HG03060 (cell line): ENCODE measurements around the gene ATP11A.

Source experiments
- ATAC-seq: cut with Tn5 transposase; IDR thresholded peaks from one replicate; pipeline ENCODE4 v1.9.1; 2021; ENCODE audit warnings: low read depth, moderate number of reproducible peaks; ENCODE audit not compliant: unreplicated experiment

Gene ATP11A

DNA sequence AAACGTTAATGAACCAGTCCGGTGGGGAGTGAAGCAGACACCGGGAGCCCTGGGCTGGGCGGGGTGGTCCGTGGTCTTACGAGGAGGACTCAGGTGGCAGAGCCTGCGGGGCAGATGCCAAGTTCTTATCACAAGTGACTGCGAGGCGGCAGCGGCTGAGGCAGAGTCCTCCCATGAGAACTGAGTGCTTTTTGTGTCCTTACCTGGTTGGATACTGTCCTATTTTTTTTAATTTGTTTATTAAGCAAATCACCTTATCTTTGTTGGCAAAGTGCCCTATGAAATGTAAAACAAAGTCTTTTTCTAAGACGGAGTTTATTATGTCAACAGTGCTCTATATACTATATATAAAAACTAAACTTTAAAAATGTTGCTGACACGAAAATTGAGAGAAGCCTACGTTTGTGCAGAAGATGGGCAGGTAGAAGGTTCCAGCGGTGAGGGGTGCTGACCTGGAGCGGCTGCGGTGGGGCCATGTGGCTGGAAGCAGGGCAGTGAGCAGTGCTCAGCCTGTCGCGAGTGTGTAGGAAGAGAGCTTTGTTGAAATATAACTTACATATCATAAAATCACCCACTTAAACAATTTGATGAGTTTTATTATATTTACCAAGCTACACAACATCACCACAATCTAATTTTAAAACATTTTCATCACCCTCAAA lies 82.2 kb downstream of the ATP11A start:
- no peak for ATAC-seq

DNA sequence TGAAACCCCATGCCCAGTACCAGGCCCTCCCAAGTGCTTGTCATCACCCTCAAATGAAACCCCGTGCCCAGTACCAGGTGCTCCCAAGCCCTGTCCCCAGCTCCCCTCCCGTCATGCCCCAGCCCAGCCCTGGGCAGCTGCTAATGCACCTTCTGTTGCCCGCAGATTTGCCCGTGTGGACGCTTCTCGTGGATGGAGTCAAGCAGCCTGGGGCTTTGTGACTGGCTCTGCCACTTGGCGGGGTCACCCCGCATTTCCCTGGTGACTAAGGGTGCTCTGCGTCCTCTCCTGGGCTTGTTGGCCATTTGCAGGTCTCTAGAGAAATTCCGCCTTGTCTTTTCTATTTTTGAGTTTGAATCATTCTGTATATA lies 82.7 kb downstream of the ATP11A start:
- ATAC-seq, result no peak

DNA sequence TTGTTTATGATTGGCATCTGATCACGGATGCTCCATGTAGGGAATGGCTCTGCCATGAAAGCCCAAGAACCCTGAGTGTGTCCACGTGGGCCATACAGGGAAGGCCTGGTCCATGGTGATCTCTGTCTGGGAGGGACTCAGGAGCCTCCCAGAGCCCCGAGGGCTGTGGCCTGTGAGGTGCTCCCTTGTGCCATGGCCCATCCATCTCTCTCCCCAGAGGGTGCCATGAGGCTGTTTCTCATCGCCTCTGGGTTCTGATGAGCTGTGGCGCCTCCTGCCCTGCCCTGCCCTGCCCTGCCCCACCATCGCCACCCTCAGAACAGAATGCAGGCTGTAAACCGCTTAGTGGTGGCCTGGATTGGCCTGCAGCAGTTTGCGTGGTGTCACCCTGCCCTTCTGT lies 83.1 kb downstream of the ATP11A start:
- no peak for ATAC-seq

DNA sequence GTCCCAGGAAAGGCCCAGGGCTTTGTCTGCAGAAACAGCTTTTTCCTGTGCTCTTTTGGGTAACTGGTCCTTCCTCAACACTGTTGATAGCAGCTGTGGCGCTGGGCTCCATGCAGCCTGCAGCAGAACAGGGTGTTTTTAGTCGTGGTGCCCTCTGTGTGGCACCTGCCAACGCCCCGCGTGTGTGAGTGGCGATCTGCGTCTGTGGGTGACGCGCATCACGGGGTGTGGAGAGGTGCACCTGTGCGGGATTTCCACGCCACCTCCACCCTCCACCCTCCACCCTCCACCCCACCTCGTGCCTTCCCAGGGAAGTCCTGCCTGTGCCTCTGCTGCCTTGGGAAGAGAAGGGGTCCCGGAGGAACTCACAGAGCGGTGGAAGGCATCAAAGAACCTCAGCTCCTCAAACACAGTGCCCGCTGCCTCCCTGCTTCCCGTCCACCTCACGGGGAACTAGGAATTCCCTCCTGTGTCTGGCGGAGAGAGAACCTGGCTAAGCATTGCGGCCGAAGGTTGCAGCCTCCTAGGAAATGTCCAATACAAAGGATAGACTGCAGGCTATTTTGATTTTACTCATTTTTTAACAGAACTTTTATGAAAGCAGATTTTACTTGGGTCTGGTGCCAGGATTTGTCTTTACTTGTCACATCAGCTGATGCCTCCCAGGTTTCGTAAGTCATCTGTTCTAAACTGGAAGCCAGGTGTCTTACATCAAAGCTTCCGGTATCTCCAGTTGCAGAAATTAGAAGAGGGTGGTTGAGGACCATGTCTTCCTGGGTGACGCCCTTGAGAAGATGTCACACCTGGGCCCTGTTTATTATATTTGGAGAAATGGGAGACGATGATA lies 84.0 kb downstream of the ATP11A start:
- ATAC-seq, result no peak

DNA sequence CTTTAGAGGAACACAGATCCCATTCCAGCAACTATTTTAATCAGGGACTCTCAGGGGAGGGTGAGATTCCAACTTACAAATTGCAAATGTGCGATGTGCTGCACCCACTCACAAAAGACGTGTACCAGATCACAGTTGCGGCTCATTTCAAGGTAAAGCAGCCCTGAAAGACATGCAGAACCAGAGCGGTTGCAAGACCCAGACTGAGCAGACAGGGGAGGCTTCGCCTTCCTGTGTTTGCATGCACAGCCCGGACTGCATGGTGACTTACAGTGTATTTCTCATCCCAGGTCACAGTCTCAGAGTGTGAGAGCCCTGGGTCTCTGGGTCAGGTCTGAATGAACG lies 84.6 kb downstream of the ATP11A start:
- ATAC-seq, result no peak

DNA sequence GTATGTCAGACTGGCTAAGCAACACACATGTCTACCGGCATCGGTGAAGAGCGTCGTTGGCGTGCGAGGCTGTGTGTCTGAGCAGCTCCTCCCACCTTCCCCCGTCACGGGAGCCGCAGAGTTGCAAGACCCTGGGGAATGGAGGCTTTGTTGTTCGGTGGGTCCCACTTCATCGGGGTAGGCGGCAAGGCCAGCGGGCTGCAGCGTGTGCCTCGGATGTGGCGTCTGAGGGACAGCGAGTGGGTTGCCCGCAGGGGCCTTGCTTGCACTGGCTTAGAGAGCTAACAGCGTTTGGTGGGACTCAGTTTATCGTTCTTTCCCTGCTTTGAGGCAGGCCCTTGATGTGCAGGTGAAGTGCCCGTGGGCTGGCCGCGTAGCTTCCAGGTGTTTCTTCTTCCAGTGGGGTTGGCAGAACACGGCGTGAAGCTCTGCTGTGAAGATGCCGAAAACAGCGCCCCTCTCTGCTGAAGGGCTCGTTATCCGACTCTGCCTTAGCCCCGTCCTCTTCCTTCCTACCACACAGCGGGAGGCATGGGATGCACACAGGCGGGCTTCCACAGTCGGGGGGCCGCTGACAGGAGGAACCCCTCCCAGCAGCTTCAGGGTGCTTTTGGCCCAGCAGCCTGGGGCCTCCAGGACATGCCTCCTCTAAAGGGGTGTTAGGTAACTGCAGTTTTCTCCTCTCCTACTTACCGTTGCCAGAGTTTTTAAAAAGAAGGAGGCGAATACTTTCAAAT lies 85.2 kb downstream of the ATP11A start:
- no peak for ATAC-seq

DNA sequence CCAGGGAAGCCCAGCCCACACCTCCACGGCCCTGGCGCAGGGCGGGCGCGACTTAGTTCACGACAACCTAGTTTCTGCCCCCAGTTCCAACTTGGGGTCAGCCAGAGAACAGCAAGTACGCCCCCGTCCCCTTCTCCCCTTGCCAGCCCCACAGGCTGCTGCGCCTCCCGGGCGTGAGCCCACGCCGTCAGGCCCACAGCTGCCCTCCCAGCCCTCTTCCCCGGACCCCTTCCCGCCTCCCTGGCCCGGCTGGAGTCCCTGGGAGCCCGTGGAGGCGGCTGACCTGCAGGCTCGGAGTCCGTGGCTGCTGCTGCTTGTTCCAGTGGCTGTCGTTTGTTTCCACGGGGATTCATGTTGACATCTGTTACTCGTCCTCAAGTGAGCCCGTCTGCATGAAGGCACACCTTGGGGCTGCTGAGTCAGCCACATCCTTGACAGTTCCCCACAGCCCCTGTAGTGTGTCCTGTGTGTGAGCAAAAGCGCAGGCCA lies 86.0 kb downstream of the ATP11A start:
- ATAC-seq, result no peak

DNA sequence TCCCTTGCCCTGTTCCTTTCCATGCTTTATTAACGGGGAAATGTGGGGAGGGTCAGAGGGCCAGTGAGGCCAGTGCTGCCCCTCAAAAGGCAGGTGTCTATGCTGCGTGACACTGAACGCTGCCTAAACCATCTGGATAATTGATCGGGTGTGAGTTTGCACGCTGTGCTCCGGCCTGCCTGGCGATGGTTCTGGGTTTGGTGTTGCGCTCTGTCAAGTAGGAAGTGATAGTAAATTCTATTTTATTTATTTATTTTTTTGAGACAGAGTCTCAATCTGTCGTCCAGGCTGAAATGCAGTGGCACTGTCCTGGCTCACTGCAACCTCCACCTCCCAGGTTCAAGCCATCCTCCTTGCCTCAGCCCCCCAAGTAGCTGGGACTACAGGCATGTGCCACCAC lies 86.5 kb downstream of the ATP11A start:
- ATAC-seq, result no peak

DNA sequence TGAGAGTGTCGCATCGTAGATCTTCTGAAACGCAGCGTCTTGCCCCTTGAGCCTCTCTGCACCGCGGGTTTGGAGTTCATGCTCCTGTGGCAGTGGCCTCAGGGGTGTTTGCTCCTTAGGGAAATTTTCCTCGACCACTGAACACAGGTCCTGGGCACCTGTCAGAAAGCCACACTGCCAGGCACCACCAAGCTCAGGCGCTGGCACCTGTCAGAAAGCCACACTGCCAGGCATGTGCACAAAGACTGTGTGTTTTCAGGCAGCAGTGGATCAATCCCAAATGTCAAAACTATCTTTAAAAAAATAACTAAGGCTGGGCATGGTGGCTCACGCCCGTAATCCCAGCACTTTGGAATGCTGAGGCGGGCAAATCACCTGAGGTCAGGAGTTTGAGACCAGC lies 87.1 kb downstream of the ATP11A start:
- no peak for ATAC-seq

DNA sequence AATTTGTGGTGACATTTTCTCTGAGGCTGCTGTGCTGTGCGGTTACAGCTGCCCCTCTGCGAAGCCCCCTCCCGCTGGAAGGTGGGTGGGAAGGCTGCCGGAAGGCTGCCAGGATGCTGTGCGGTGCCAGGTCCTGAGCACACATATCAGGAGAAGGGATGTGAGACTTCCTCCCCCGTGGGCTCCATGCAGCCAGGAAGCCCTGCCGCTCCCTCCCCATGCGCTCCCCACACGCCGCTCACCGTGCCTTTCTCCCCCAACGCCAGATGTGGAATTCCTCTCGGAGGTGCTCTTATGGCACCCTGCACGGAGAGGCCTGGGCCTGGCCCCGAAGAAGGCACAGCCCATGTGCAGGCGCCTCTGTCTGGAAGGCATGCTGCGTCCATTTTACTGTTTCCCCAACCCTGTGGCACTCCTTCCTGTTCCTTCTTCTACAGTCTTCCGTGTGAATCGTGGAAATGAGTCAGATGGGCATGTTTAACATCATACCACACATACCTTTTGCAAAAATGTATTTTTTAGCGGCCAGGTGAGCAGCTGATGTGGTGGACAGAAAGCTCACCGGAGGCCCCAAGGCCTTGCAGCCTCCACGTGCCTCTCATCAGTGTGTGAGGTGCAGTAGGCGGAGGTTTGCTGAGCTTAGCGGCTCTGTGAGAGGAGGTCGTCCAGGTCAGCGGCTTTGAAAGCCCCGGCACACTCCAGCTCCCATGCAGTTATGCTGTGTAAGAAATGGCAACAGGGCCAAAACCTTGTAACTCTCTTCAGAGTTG lies 88.0 kb downstream of the ATP11A start:
- no peak for ATAC-seq

DNA sequence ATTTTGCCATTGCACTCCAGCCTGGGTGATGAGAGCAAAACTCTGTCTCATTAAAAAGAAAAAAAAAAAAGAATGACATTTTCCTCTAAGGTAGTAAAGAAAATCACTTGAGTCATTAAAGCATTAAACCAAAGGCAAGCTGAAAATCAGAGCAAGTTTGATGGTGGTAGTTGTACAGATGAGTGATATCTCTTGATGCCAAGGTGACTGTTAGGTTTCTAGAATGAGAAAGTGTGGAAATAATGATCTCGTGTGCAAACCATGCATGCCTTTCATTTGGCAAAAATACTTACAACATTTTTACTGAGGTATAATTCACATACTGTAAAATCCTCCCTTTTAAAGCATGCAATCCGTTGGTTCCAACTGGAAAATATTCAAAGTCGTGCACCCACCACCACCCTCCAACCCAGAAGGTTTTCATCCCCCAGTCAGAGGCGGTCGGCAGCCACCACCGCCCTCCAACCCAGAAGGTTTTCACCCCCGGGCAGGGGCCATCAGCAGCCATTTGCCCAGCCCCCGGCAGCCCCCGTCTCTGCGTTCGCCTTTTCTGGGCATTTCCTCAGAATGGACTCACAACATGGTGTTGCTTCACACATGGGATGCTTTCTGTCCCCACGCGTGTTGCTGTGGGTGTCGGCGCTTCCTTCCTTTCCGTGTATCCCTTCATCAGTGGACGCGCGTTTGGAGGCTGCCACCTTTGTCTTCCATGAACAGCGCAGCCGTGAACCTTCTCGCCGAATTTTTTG lies 90.2 kb downstream of the ATP11A start:
- ATAC-seq, result no peak

DNA sequence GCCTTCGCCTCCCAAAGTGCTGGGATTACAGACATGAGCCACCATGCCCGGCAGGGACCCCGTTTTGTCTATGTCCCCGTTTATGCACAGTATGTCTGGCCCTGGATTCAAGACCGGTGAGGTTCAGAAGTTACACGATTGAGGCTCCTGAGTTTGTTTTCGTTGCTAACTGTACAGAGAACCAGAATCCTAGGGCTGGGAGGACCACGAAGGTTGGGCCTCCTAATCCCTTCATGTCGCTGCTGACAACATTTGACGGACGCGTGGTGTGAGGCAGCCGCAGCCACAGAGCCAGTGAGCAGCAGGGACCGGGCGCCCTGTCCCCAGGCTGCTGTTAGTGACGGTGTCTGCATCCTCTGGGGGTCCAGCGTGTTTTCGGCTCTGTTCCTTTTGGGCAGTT lies 91.4 kb downstream of the ATP11A start:
- ATAC-seq, result no peak

DNA sequence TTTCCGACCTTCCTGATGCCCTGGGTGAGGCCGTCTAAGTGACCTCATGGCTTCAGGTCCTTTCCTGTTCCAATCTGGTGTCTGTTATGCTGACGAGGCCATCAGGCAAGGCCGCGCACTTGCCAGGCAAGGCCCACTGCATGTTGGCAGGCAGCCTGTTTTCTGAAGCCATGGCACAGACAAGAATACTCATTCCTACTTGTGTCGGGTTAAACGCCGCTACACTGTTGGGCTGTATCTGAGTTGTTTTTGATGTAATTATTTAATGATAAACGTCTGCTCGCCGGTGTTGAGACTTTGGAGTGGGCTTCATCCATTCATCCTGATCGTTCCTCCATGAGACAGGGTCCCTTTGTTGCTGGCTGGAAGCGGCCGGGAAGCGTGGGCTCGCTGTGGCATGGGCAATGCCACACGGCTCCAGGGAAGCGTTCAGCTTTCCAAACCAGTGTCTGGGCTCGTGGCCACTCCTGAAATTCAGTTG lies 92.1 kb downstream of the ATP11A start:
- ATAC-seq, result no peak

DNA sequence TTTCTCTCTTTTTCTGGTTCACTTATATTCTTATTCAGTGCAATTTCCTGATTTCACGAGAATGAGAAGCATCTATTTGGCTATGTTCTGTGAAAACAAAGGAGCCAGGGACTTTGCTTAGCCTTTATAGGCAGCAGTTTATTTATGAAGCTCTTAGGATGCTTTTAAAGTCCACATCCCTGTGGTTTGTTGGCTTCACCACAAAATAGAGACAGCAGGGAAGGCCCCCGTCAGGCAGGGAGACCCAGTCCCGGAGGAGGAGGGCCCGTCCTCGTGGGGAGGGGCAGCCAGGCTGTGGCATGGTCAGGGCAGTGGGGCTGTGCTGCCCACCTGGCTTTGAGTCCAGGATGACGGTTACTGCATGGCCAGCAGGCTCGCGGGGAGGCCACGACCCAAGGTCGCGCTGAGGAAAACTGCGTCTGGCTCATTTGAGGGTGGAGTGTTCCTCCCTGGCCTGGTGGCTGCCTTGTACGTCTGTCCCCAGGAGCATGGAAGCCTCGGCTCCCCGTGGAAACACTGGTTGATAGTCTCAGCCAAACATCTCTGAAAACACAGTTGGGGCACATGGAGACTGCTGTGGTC lies 92.7 kb downstream of the ATP11A start:
- no peak for ATAC-seq

DNA sequence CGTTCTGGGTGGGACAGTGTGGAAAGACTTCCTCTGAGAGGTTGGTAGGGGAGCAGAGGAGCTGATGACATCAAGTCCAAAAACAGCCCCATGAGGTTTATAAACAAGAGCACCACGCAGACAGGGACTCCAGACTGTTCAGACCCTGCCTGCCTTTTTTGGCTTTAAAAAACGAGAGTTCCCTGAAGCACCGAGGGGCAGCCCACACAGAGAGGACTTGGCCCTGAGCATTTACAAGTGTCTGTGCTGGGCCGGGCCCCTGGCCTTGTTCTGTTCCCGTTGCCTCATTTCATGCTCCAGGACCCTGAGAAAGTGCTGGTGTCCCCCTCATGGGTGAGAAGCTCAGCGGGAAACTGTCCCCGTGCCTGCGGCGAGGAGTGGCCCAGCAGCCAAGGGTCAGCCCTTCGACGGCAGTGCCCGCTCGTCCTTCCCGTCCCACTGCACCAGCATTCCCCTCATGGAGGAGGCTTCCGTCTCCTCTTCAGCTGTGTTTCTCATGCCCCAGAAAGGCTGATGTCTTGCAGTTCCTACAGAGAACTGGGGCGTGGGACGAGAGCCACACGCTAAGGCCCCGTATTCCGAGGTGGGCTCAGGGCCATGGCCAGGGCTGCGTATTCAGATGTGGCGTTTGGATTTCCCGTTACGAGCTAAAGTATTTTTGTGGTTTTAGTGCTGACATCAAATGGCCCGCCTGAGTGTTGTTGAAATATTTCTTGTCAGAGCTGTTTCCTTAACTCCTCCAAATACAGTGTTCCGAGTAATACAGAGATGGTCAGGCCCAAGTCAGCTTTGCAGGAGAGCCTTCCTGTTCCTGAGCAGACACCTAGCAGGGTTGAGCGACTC lies 93.5 kb downstream of the ATP11A start:
- ATAC-seq, result no peak

DNA sequence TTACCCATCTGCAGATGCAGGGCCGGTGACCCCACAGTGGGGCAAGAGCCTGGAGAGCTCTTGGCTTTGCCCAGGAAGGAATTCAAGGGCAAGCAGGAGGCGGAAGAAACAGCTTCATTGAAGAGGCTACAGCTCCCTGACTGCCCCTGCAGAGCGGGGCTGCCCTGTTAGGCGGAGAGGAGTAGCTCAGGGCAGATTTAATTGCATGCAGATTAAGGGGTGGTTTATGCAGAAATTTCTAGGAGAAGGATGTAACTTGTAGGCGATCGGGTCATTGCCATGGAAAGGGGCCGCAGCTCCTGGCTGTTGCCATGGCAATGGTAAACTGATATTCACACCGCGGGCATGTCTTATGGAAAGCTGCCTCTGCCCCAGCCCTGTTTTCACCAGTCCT lies 94.1 kb downstream of the ATP11A start:
- ATAC-seq, result no peak

DNA sequence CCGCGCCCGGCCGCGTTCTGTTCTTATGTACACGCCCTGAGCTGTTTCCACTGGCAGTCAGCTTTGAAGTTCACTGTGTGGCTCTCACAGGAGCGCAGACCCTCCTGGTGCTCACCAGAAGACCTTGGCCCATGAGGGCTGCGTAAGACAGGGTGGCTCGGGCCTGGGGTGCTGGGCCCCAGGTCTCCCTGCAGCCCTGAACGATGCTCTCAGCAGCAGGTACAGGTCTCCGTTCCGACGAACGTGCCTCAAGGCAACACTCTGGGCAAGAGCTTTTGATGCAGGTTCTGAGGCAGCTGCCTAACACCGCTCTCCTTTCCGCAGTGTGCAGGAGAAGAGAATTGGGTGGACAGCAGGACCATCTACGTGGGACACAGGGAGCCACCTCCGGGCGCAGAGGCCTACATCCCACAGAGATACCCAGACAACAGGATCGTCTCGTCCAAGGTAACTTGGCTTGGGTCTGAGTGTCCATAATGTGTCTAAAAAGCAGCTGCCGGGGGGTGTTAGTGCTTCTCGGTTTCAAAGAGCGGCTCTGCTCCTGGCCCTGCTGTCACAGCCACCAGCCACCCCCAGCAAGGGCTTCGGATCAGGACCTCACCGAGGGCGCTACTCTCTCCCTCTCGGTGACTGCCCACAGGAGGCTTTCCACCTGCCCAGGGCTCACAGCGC lies 95.1 kb downstream of the ATP11A start:
- ATAC-seq, result no peak

DNA sequence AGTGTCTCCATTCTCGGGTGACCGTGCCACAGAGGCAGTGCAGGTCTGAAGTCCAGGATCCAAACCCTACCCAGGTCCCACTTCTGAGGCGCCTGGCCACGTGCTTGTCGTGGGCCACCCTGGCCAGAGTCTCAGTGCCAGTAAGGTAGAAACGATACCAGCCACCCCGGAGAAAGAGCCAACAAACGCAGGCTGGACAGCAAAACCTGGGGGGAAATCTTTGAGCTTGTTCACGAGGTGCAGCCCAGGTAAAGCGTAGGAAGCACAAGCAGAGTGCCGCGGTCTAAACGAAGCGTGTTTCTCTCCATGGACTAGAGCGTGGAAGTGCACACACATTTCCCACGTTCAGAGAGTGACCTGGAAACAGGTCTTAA lies 95.6 kb downstream of the ATP11A start:
- no peak for ATAC-seq
